Fibroblast of lung (primary cell): ENCODE measurements around the gene CD300LF.

Source experiments
- CTCF ChIP-seq, 2 donors: IDR thresholded peaks in 1 of 2; conservative IDR thresholded peaks in 1 of 2; 1 replicate in 1 of 2; 2 replicates in 1 of 2; pipeline ENCODE4 v1.5.1; 2011 to 2012; ENCODE audit warnings: low read length in 2 of 2, control low read depth in 1 of 2, inconsistent platforms in 1 of 2, low read depth in 1 of 2, mild to moderate bottlenecking in 1 of 2
- EZH2 ChIP-seq: IDR thresholded peaks from 2 replicates; pipeline ENCODE4 v1.5.1; 2012; ENCODE audit warnings: low read length, control low read depth, mild to moderate bottlenecking; ENCODE audit errors: missing control alignments

GRCh38 chr17:74645010-74645409, 67.7 kb downstream of the CD300LF start:
- TF ChIP-seq CTCF (conservative IDR thresholded peaks at IDR 0.05 in 1 of 2, IDR thresholded peaks at IDR 0.05 in 1 of 2; ENCODE audit: low read depth in 1 of 2, low read length in 2 of 2) (no peak), EZH2 (no peak)
